IPS DF 4.7 (cell line): ENCODE results near the gene IFT74.

ENCODE experiments used
- DNase-seq: peaks from one replicate; pipeline ENCODE4 v3.0.0-alpha.2; 2013; ENCODE audit warnings: low spot score; ENCODE audit errors: extremely low read depth

Gene IFT74

GRCh38 chr9:26974927-26975326 lies 18.7 kb downstream of the IFT74 start:
- DNase-seq = no peak

DNA sequence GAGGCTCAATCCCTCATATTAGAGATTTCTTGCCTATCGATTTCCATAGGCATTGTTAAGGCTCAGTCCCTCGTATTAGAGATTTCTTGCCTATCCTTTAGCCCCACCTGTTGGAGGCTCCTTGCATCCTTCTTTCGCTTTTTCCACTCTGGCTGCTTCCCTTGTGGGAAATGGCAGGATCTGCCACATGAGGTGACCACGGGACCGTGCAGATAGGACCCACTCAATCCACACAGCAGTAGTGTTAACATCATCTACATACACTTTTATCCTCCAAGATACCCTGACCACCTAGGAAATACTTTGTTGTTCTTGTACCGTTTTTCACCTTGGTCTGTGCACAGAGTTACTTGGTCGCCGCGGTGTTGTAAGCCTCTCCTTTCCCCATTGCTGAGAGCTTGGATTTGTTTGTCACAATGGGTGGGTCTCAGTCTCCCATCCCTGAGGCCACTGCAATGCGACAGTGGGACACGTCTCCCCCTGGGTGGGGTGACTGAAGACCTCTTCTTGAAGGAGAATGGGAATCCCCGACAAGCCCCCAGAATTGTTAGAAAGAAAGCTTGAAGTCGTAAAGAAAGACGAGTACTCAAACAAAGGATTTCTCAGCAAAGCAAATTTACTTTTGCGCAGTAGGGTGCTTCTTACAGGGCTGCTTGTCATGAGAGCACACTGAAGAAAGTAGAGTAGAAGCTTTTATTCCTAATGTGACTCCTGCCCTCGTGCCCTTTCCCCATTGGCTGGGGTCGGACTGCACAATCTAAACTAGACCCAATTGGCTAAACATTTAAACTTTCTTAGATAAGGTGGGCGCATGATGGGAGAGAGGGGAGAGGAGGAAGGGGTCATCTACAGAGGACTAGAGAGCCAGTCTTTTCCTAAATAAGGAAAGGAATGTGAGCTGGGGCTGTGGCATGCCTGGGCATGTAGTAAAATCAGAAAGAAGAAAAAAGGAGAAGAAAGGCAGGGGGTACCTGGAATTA lies 19.8 kb downstream of the IFT74 start:
- no peak for DNase-seq

DNA sequence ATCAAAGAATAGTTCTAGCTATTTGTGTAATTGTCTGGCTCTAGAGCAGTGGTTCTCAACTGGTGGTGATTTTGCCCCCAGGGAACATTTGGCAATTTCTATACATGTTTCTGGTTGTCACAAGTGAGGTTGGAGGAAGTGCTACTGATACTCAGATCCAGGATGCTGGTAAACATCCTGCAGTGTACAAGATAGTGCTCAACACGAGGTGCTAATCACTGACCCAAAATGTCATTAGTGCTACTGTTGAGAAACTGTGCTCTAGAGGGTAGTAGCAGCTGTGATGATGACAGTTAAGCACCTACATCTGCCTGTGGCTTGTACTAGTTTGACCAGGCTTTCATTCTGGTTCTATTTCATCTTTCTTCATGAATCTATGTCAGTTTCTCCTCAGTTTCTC lies 27.1 kb downstream of the IFT74 start:
- no peak for DNase-seq

DNA sequence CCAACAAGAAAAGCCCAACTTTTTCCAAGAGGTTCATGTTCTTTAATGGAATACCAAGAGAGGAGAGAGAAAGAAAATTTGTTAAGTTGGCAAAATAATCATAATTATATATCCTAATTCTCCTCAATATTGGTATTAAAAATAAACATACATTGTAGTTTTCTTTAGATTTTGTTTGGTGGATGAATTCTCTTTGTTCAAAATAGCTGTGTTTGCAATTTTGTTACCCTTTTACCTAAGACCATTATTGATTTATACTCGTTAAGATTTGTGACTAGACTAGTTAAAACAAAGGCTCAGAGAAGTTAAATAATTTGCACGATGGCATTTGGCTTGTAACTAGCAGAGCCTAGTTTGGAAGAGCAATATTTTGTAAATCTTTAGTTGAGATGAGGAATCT lies 39.6 kb downstream of the IFT74 start:
- DNase-seq = no peak

DNA sequence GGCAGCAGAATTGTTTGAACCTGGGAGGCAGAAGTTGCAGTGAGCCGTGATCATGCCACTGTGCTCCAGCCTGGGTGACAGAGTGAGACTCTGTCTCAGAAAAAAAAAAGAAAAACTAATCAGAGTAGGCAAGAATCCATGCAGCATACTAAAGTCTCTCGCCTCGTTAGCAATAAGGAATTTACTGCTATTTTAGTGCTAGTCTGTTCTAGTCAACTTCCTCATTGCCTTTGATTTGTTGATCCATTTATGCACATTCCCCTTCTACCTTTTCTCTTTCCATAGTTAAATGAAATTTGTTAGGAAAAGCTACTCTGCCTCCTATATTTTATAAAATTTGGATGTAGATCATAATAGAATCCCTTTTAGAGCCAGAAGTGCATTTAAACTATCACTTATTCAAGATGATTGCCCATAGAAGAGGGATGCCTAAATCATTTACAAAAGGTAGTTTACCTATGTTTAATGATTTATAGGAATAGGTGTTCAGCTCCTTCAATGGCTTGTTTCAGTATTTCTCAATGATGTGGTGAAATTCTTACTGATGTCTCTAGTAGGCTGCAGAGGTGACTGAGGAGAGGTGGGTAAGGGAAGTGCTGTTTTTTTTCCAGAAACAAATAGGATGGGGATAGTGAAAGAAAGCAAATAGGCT lies 47.3 kb downstream of the IFT74 start:
- DNase-seq = no peak

DNA sequence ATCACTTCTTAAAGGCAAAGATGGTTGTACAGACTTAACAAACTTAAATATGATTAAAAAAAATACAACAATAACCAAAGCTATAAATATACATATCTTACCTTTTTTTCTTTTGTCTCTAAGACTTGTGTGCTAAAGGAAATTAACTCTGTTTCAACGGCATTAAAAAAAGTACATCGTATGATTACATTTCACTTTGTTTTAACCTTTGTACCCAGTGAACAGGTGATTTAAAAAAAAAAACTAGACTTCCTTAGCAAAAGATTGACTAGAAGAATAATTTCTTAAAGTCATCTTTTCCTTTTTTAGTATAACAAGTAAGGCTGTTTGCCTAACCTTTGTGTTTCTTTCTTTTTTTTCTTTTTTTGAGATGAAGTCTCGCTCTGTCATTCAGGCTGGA lies 49.3 kb downstream of the IFT74 start, which contains the start of gene LRRC19:
TSS of gene LRRC19 (minus strand) at position 182 of the 400 bp plus-strand sequence. CDS start 5,978 bp downstream, outside the sequence.
- DNase-seq = no peak

- DNase-seq = no peak
Observed at GRCh38 chr9:27019589-27019988, 63.4 kb downstream of the IFT74 start.

DNA sequence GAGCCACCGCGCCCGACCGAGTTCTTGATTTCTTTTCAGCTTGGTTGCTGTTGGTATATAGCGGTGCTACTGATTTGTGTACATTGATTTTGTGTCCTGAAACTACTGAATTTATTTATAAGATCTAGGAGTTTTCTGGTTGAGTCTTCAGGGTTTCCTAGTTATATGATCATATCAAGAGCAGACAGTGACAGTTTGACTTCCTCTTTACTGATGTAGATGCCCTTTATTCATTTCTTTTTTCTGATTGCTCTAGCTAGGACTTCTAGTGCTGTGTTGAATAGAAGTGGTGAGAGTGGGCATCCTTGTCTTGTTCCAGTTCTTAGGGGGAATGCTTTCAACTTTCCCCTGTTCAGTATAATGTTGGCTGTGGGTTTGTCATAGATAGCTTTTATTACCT lies 66.7 kb downstream of the IFT74 start:
- no peak for DNase-seq

DNA sequence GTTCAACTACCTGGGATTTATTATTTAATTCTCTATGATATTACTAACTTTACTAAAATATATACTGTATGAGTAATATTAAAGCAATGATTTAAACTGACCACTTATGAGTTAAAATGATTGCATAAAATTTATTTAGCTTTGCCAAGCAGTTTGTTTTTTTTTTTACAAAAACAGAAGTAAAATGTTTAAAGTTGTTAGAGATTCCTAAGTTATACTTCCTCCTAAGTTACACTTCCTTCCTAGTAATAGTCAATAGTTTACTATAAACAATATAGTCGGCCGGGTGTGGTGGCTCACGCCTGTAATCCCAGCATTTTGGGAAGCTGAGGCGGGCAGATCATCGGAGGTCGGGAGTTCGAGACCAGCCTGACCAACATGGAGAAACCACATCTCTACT lies 73.0 kb downstream of the IFT74 start:
- DNase-seq = no peak

DNA sequence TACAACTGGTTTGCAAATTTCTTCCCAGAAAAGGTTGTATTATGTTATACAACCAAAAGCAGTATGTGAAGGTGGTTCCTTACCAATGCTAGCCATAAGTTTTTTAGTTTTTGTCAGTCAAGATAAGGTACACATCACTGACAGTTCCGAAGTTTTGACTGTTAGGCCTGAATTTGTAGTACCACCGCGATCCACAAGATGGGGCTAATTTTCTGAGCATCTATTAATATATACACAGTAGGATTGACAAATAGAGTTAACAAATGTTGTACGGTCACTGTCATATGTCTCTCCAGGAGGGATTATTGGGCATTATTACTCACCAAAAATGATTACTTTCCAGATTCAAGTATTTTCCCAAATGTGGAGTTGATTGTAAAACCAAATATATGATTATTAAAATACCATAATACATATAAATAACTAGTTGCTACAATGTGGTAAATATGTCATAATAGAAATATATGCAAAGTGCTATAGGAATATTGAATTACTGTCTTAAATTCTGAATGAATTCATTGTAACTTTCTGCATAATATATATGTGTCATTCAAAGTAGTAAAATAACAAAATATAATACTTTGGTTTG lies 77.7 kb downstream of the IFT74 start:
- peak; percentile 11 for DNase-seq

DNA sequence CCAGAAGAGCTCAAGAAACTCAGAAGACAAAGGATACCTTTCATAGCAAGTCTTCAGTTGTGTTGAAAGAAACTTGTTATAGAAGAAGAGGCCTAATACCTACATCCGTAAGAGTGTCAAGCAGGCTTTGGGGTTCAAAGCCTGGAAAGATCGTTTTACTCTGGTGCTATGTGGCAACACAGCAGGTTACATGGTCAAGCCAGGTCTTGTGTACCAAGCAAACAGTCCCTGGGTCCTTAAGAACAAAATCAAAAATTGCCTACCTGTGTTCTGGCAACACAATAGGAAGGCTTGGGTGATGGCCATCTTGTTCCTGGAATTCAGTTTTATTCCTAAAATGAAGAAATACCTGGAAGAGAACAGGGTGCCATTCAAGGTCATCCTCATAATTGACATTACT lies 81.3 kb downstream of the IFT74 start:
- no peak for DNase-seq

- no peak for DNase-seq
Observed at GRCh38 chr9:27041746-27042145, 85.5 kb downstream of the IFT74 start.

DNA sequence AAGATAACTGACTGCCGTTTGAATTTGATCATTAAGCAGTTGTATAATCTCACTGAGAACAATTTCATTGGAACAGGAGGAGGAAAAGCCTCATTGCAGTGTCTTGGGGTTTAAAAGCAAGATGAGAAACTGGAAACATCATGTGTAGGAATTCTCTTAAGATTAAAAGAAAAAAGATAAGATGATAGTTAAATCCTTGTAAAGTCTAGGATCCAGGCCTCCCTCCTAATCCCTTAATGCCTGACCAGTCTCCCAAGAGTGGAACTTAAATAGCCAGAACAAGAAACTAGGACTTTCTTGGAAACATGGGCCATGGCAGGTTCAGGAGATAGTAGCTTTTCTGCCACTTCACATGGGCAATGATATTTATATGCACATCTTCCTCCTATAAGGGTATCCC lies 86.3 kb downstream of the IFT74 start:
- DNase-seq = no peak

GRCh38 chr9:27043176-27043575 lies 87.0 kb downstream of the IFT74 start:
- DNase-seq = no peak

- no peak for DNase-seq
Observed at GRCh38 chr9:27047136-27047535, 90.9 kb downstream of the IFT74 start.

GRCh38 chr9:27053369-27054022 lies 97.3 kb downstream of the IFT74 start:
- no peak for DNase-seq

DNA sequence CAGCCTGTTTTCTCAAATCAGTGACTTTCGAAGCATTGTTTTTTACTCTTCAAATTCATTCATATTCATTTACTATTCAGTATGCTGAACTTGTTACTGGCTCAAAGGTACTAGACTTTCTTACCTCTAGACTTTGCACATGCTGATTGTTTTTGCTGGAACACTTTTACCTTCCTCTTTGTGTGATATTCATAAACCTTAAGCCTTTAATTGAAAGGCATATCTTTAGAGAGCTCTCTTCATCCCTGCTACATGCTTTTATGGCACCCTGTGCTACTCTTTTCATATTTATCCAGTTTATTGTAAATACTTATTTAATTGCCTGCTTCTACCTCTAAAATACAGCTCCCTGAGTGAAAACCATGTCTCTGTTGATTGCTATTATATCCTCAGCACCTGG lies 97.9 kb downstream of the IFT74 start:
- no peak for DNase-seq

- DNase-seq = no peak
Observed at GRCh38 chr9:27054841-27055240, 98.6 kb downstream of the IFT74 start.

DNA sequence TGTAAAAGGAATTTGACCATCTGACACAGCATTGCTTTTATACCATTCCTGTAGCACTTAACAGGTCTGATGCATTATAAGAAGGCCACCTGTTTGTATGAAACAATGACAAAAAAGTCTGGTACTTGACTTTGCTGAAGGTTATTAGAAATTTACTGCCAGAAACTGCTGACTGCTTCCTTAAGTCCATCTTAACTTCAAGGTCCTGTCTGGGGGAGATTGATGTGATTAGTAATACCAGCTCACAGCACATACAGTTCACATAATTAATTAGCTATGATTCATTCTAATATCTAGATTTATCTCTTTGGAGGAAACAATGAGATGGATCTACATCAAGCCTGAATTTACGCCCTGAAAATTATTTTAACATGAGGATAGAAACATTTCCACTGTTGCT lies 103.2 kb downstream of the IFT74 start:
- no peak for DNase-seq

- no peak for DNase-seq
Observed at GRCh38 chr9:27059907-27060306, 103.7 kb downstream of the IFT74 start.

- no peak for DNase-seq
Observed at GRCh38 chr9:27065288-27065687, 109.1 kb downstream of the IFT74 start.
